ENCODE data around the gene MUC5B. TPM values are rescaled to one million over a fixed set of nuclear protein-coding genes. Genes with fewer than 3 reads are reported as not detected.

The MUC5B gene
- total and polyA plus RNA-seq, 2 of the 13 experiments (the other 11 are each of a cell fraction or from before 2014, with no cell fraction given), result 0.01 TPM; not detected in 1

- Histone ChIP-seq H3K4me1 (ENCODE audit: insufficient read depth, low read length) (peaks cover 77% of the 10 kb centered on the region), H4K20me1 (ENCODE audit: insufficient read depth, low read length) (no peaks in the 10 kb centered on the region; the same call in 1 of the 2 replicates), H3K79me2 (ENCODE audit: insufficient read depth, low read length) (peaks cover 76% of the 10 kb centered on the region), H3K36me3 (replicated peaks in 1 of 2; ENCODE audit: control insufficient read depth in 1 of 2, insufficient read depth in 2 of 2, low read length in 2 of 2) (peaks cover 6 to 11% of the 10 kb centered on the region in 2 experiments; a peak in 4 of 5 replicates), H3K9me3 (ENCODE audit: low read length) (no peaks in the 10 kb centered on the region), H2AFZ (ENCODE audit: low read length) (no peak overlapping the region), H3K27me3 (ENCODE audit: control insufficient read depth in 1 of 2, insufficient read depth in 2 of 2, low read length in 2 of 2) (no peaks in the 10 kb centered on the region), H3K4me2 (ENCODE audit: low read depth, low read length) (no peak overlapping the region), H3K9ac (ENCODE audit: insufficient read depth, low read depth, low read length) (no peak overlapping the region), H3K27ac (ENCODE audit: extremely low read length, insufficient read depth, low read length) (peak overlapping the region; percentile 43), H3K4me3 (replicated peaks in 1 of 3; ENCODE audit: insufficient read depth in 1 of 3, low read depth in 2 of 3, low read length in 3 of 3) (no peak overlapping the region)
- DNase-seq (ENCODE audit: low spot score) (no peak), ATAC-seq (no peak), FAIRE-seq (no peak)
- intact Hi-C loops (cut with micrococcal nuclease; ENCODE audit: unreplicated experiment) (loop anchor here (10.0 kb wide), 1 partner anchor 85 kb away; the partner anchor contains the start of gene BRSK2), in situ Hi-C loops (cut with HindIII; ENCODE audit: extremely low pct_ligation_motif_present, low pct_unique_long_range_greater_than_20kb) (no loop called here)
- no TSS peak for BruUV-seq (replicated peaks)
- 82% methylated on average over 7 of the region's 7 CpGs for WGBS (ENCODE audit: low lambda C conversion rate)
- ChIA-PET POLR2A (no interaction called here), CTCF (ENCODE audit: low intra/inter-chr PET ratio, low total read pairs) (no interaction called here)
- TF ChIP-seq BCL6 (CRISPR knock-in tag; IDR thresholded peaks at IDR 0.05) (no peak), AKNA (CRISPR knock-in tag; IDR thresholded peaks at IDR 0.05; ENCODE audit: borderline replicate concordance) (no peak), ZNF512B (CRISPR knock-in tag; IDR thresholded peaks at IDR 0.05; ENCODE audit: borderline replicate concordance) (no peak), ZNF30 (CRISPR knock-in tag; IDR thresholded peaks at IDR 0.05) (no peak), ZHX2 (IDR thresholded peaks at IDR 0.05; ENCODE audit: low read depth) (no peak), ZHX2 (CRISPR knock-in tag; IDR thresholded peaks at IDR 0.05; ENCODE audit: borderline replicate concordance) (no peak), RBFOX2 (IDR thresholded peaks at IDR 0.05; ENCODE audit: low read depth, low read length) (0 out of 2 replicates have a peak, but pooled peaks have one; percentile 2), RORA (CRISPR knock-in tag; IDR thresholded peaks at IDR 0.05) (no peak)
Measured at GRCh38 chr11:1300121-1300520, 77.3 kb downstream of the MUC5B start.

All from HepG2 (cell line).